Endothelial cell of umbilical vein (primary cell): ENCODE data around the gene CNDP1. TPM values are rescaled to one million over a fixed set of nuclear protein-coding genes. Genes with fewer than 3 reads are reported as not detected.

Source experiments
- BruUV-seq: library from RNA; stranded (reverse); fragments of 400-500 nt; replicated peaks from 2 replicates; lab custom pipeline; 2021; lab: Mats Ljungman, UMichigan
- CTCF ChIA-PET: fragments of 300-600, 350-600 bp; sonication (Branson Sonifier 250); formaldehyde crosslinking; loops from one replicate; lab custom pipeline; 2021; ENCODE audit warnings: antibody characterized with exemption, inconsistent platforms; lab: Charles Lee
- POLR2A ChIA-PET: fragments of 300-600, 350-600 bp; sonication (Branson Sonifier 250); formaldehyde crosslinking; loops from one replicate; lab custom pipeline; 2021; ENCODE audit warnings: antibody characterized with exemption, inconsistent platforms; lab: Charles Lee
- DNase-seq: peaks from one replicate; pipeline ENCODE4 v3.0.0-alpha.2; 2011; ENCODE audit warnings: low read depth, low spot score
- FAIRE-seq: peaks from 2 replicates; lab custom pipeline; 2011; peaks lifted over from hg19 to GRCh38; lab: Jason Lieb, UNC
- H2AFZ ChIP-seq: 2 replicates; pipeline ENCODE4 v1.6.0; 2012; ENCODE audit warnings: low read depth, low read length, control low read depth, inconsistent platforms
- H3K27ac ChIP-seq: 2 replicates; pipeline ENCODE4 v1.5.1; 2011; ENCODE audit warnings: low read depth, mild to moderate bottlenecking, control low read depth, low read length, moderate library complexity; ENCODE audit not compliant: insufficient read depth
- H3K27me3 ChIP-seq, 2 experiments: 2 replicates each; pipeline versions ENCODE4 v1.6.0 to v1.6.1; 2011; ENCODE audit warnings: low read length in 2 of 2, mixed read lengths in 1 of 2; ENCODE audit not compliant: control insufficient read depth in 2 of 2, insufficient read depth in 2 of 2
- H3K36me3 ChIP-seq, 2 experiments: 2 replicates in 1 of 2; 3 replicates in 1 of 2; pipeline ENCODE4 v1.5.1; 2011; ENCODE audit warnings: low read length in 2 of 2, mild to moderate bottlenecking in 1 of 2, moderate library complexity in 1 of 2; ENCODE audit not compliant: control insufficient read depth in 2 of 2, insufficient read depth in 2 of 2; ENCODE audit errors: extremely low read depth in 1 of 2
- H3K4me1 ChIP-seq: 3 replicates; pipeline ENCODE4 v1.5.1; 2011; ENCODE audit warnings: mild to moderate bottlenecking, low read length; ENCODE audit not compliant: control insufficient read depth, insufficient read depth; ENCODE audit errors: extremely low read depth
- H3K4me2 ChIP-seq: 2 replicates; pipeline ENCODE4 v1.6.1; 2011; ENCODE audit warnings: low read length, control low read depth, mixed read lengths; ENCODE audit not compliant: insufficient read depth
- H3K4me3 ChIP-seq, 3 experiments: fragments of 200-600 bp in 1 of 3; sonication (generic), shearing (Covaris generic) in 1 of 3; replicated peaks in 1 of 3; 2 replicates each; pipeline ENCODE4 v1.5.1; 2011 to 2016; ENCODE audit warnings: control low read depth in 3 of 3, low read length in 3 of 3, mild to moderate bottlenecking in 2 of 3, inconsistent platforms in 1 of 3, low read depth in 1 of 3, moderate library complexity in 1 of 3; ENCODE audit not compliant: insufficient read depth in 1 of 3
- H3K79me2 ChIP-seq: 2 replicates; pipeline ENCODE4 v1.6.0; 2012; ENCODE audit warnings: low read length, inconsistent platforms; ENCODE audit not compliant: control insufficient read depth, insufficient read depth
- H3K9ac ChIP-seq: replicated peaks from 2 replicates; pipeline ENCODE3; 2011; ENCODE audit warnings: low read length, control low read depth; ENCODE audit not compliant: insufficient read depth; ENCODE audit errors: extremely low read depth
- H3K9me1 ChIP-seq: replicated peaks from 3 replicates; pipeline ENCODE4 v1.6.0; 2011; ENCODE audit warnings: mild to moderate bottlenecking, low read length; ENCODE audit not compliant: control insufficient read depth, insufficient read depth; ENCODE audit errors: extremely low read depth
- H3K9me3 ChIP-seq: replicated peaks from 2 replicates; pipeline ENCODE4 v1.5.1; 2012; ENCODE audit warnings: low read length, inconsistent platforms; ENCODE audit not compliant: control insufficient read depth, insufficient read depth
- H4K20me1 ChIP-seq: replicated peaks from 2 replicates; pipeline ENCODE3; 2011; ENCODE audit warnings: mild to moderate bottlenecking, low read length; ENCODE audit not compliant: control insufficient read depth, insufficient read depth; ENCODE audit errors: extremely low read depth
- EZH2 ChIP-seq: IDR thresholded peaks from 2 replicates; pipeline ENCODE4 v1.6.1; 2012; ENCODE audit warnings: borderline replicate concordance, low read depth, mild to moderate bottlenecking, moderate library complexity, low read length, inconsistent platforms; ENCODE audit not compliant: severe bottlenecking
- FOS ChIP-seq: IDR thresholded peaks from 2 replicates; pipeline ENCODE4 v1.6.1; 2011; ENCODE audit warnings: mild to moderate bottlenecking, low read length, moderate library complexity, borderline replicate concordance; ENCODE audit not compliant: insufficient read depth
- GATA2 ChIP-seq: IDR thresholded peaks from 2 replicates; pipeline ENCODE4 v1.7.0; 2011; ENCODE audit warnings: low read depth, mild to moderate bottlenecking, moderate library complexity, mixed read lengths, low read length; ENCODE audit not compliant: insufficient read length, insufficient read depth
- JUN ChIP-seq: IDR thresholded peaks from 2 replicates; pipeline ENCODE4 v1.6.1; 2011; ENCODE audit warnings: borderline replicate concordance, low read depth; ENCODE audit not compliant: insufficient read length, insufficient read depth
- MYC ChIP-seq: IDR thresholded peaks from one replicate; pipeline ENCODE4 v1.6.1; 2011; ENCODE audit warnings: mild to moderate bottlenecking, low read depth, low read length
- POLR2A ChIP-seq: IDR thresholded peaks from 2 replicates; pipeline ENCODE4 v1.6.1; 2012; ENCODE audit warnings: low read depth, mild to moderate bottlenecking, control low read depth, low read length
- POLR2AphosphoS5 ChIP-seq: IDR thresholded peaks from 2 replicates; pipeline ENCODE4 v1.6.1; 2012; ENCODE audit warnings: low read depth, mild to moderate bottlenecking, control low read depth, low read length, moderate library complexity; ENCODE audit not compliant: insufficient read depth
- dilution Hi-C: fragments of 300-500 bp; cut with MboI; formaldehyde crosslinking; loops from one replicate; pipeline ENCODE4 v1.15.0; 2019; ENCODE audit warnings: low sequenced_read_pairs; ENCODE audit not compliant: extremely low pct_ligation_motif_present
- intact Hi-C: fragments of 100-400 bp; cut with micrococcal nuclease; formaldehyde crosslinking; loops from one replicate; pipeline ENCODE4 v1.10.0; 2022
- polyA plus RNA-seq, 4 experiments: library from polyadenylated mRNA; depleted of rRNA in 3 of 4; stranded (reverse) in 3 of 4; unstranded in 1 of 4; fragments of >200 nt; gene quantifications; 2 replicates each; pipeline versions ENCODE4 v1.2.1 to v1.2.3, GENCODE V29; 2011 to 2012; ENCODE audit warnings: missing spikeins in 1 of 4
- total RNA-seq: library from RNA; stranded (reverse); gene quantifications from 2 replicates; pipeline ENCODE4 v1.2.3, GENCODE V29; 2021
- TF ChIP-seq, protein P1 (sequence below), 2 donors: IDR thresholded peaks; 1 replicate in 1 of 2; 2 replicates in 1 of 2; pipeline ENCODE4 v1.5.1; 2011; ENCODE audit warnings: low read length in 2 of 2, mild to moderate bottlenecking in 2 of 2, moderate library complexity in 2 of 2, control low read depth in 1 of 2, inconsistent platforms in 1 of 2, low read depth in 1 of 2; ENCODE audit not compliant: insufficient read depth in 1 of 2; ENCODE audit errors: extremely low read depth in 1 of 2
- TF ChIP-seq, protein P2 (sequence below): IDR thresholded peaks from 2 replicates; pipeline ENCODE4 v1.6.1; 2011; ENCODE audit not compliant: insufficient read depth, insufficient read length

Gene CNDP1
- total and polyA plus RNA-seq, 2 donors (not counting 3 experiments of a cell fraction or from before 2014, with no cell fraction given): not detected

- peaks cover 7 to 42% of the 10 kb centered on the region in 2 experiments for H3K36me3 ChIP-seq
- intact Hi-C loops: no loop called here
Measured at GRCh38 chr18:74513149-74513882, 21.0 kb upstream of the CNDP1 start.

DNA sequence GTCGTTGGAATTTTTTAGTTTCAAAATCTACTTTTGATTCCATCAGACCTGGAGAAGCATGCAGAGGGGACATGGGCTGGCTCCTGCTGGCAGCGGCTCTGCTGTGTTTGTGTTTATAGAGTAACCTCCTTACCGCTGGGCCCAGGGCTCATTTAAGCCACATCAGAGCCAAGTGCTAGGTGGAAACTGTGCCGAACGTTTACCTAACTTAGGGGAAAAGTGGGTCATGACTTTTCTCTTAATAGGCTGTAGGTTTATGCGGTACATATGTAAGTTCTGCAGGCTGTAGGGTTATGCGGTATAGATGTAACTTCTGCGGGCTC lies 20.5 kb upstream of the CNDP1 start:
- ChIA-PET CTCF (no interaction called here), POLR2A (no interaction called here)
- dilution Hi-C loops: no loop called here
- Histone ChIP-seq H2AFZ (no peak overlapping the region), H4K20me1 (no peaks in the 10 kb centered on the region), H3K27ac (no peak overlapping the region), H3K27me3 (no peaks in the 10 kb centered on the region), H3K9me3 (no peaks in the 10 kb centered on the region), H3K4me1 (no peaks in the 10 kb centered on the region), H3K4me2 (no peak overlapping the region), H3K9me1 (no peaks in the 10 kb centered on the region), H3K36me3 (peaks cover 7 to 40% of the 10 kb centered on the region in 2 experiments), H3K9ac (no peak overlapping the region), H3K4me3 (no peak overlapping the region), H3K79me2 (no peaks in the 10 kb centered on the region)
- FAIRE-seq: no peak
- no TSS peak for BruUV-seq
- DNase-seq: no peak
- TF ChIP-seq GATA2 (no peak), EZH2 (no peak), POLR2A (no peak), POLR2AphosphoS5 (no peak), FOS (no peak), JUN (no peak), MYC (no peak)
- TF ChIP-seq, protein P1, sequence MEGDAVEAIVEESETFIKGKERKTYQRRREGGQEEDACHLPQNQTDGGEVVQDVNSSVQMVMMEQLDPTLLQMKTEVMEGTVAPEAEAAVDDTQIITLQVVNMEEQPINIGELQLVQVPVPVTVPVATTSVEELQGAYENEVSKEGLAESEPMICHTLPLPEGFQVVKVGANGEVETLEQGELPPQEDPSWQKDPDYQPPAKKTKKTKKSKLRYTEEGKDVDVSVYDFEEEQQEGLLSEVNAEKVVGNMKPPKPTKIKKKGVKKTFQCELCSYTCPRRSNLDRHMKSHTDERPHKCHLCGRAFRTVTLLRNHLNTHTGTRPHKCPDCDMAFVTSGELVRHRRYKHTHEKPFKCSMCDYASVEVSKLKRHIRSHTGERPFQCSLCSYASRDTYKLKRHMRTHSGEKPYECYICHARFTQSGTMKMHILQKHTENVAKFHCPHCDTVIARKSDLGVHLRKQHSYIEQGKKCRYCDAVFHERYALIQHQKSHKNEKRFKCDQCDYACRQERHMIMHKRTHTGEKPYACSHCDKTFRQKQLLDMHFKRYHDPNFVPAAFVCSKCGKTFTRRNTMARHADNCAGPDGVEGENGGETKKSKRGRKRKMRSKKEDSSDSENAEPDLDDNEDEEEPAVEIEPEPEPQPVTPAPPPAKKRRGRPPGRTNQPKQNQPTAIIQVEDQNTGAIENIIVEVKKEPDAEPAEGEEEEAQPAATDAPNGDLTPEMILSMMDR (IDR thresholded peaks at IDR 0.05; ENCODE audit: extremely low read depth in 1 of 2, insufficient read depth in 1 of 2, low read depth in 1 of 2, low read length in 2 of 2): no peak
- TF ChIP-seq, protein P2, sequence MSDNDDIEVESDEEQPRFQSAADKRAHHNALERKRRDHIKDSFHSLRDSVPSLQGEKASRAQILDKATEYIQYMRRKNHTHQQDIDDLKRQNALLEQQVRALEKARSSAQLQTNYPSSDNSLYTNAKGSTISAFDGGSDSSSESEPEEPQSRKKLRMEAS: no peak
- intact Hi-C loops: no loop called here

More at GRCh38 chr18:74513149-74513882, 21.0 kb upstream of the CNDP1 start:
- ChIA-PET CTCF (no interaction called here), POLR2A (no interaction called here)
- Histone ChIP-seq H3K9ac (no peak overlapping the region), H3K9me1 (no peaks in the 10 kb centered on the region), H3K4me3 (no peak overlapping the region), H3K27me3 (no peaks in the 10 kb centered on the region), H3K27ac (no peak overlapping the region), H3K4me1 (no peaks in the 10 kb centered on the region), H3K9me3 (no peaks in the 10 kb centered on the region), H4K20me1 (no peaks in the 10 kb centered on the region), H3K4me2 (no peak overlapping the region), H2AFZ (no peak overlapping the region), H3K79me2 (no peaks in the 10 kb centered on the region)
- no TSS peak for BruUV-seq
- TF ChIP-seq EZH2 (no peak), GATA2 (no peak), POLR2AphosphoS5 (no peak), JUN (no peak)
- TF ChIP-seq, protein P2: no peak
- DNase-seq (no peak), FAIRE-seq (no peak)
- dilution Hi-C loops: no loop called here
